ENCODE measurements around the gene FAM163B.
"Not testable (repeated sequence)": the region's sequence is repeated elsewhere in the genome, so short reads cannot be mapped to it uniquely, and the experiment has no call there.

Gene FAM163B

GRCh38 chr9:133628766-133629165 is 19.6 kb upstream of the FAM163B start:
- TF ChIP-seq CTCF (IDR thresholded peaks at IDR 0.05; ENCODE audit: borderline replicate concordance, insufficient read depth, low read depth, low read length), result no peak
- H3K4me3 ChIP-seq (ENCODE audit: low read depth, low read length), result no peak overlapping the region

GRCh38 chr9:133627341-133627740 is 18.2 kb upstream of the FAM163B start:
- no peak overlapping the region for H3K4me3 ChIP-seq (ENCODE audit: low read depth, low read length)
- TF ChIP-seq CTCF (IDR thresholded peaks at IDR 0.05; ENCODE audit: borderline replicate concordance, insufficient read depth, low read depth, low read length), result no peak

GRCh38 chr9:133626008-133626407 is 16.8 kb upstream of the FAM163B start:
- H3K4me3 ChIP-seq (ENCODE audit: low read depth, low read length), result not testable (repeated sequence)

- no peak overlapping the region for H3K4me3 ChIP-seq (ENCODE audit: low read depth, low read length)
- no peak for TF ChIP-seq CTCF (IDR thresholded peaks at IDR 0.05; ENCODE audit: borderline replicate concordance, insufficient read depth, low read depth, low read length)
Measured at GRCh38 chr9:133622555-133622954, 13.4 kb upstream of the FAM163B start.

- TF ChIP-seq CTCF (IDR thresholded peaks at IDR 0.05; ENCODE audit: borderline replicate concordance, insufficient read depth, low read depth, low read length), result no peak
- no peak overlapping the region for H3K4me3 ChIP-seq (ENCODE audit: low read depth, low read length)
Measured at GRCh38 chr9:133621725-133622267, 12.6 kb upstream of the FAM163B start.

GRCh38 chr9:133619791-133620190 is 10.6 kb upstream of the FAM163B start:
- no peak for TF ChIP-seq CTCF (IDR thresholded peaks at IDR 0.05; ENCODE audit: borderline replicate concordance, insufficient read depth, low read depth, low read length)
- no peak overlapping the region for H3K4me3 ChIP-seq (ENCODE audit: low read depth, low read length)

- no peak for TF ChIP-seq CTCF (IDR thresholded peaks at IDR 0.05; ENCODE audit: borderline replicate concordance, insufficient read depth, low read depth, low read length)
- H3K4me3 ChIP-seq (ENCODE audit: low read depth, low read length), result no peak overlapping the region
Measured at GRCh38 chr9:133618726-133619125, 9.5 kb upstream of the FAM163B start.
